Uterus (tissue), 4 donors: ENCODE results near the gene SOWAHA. TPM values are rescaled to one million over a fixed set of nuclear protein-coding genes. Genes with fewer than 3 reads are reported as not detected.

ENCODE experiments used
- DNase-seq, 2 donors: peaks; one replicate each; pipeline ENCODE4 v3.0.0-alpha.2; 2019 to 2020
- H3K27ac ChIP-seq, 2 donors: fragments of 200-600 bp; sonication (generic); 1 replicate in 1 of 2; 2 replicates in 1 of 2; pipeline ENCODE4 v1.5.1; 2016 to 2018
- H3K27me3 ChIP-seq, 2 donors: fragments of 200-600 bp; sonication (generic); one replicate each; pipeline ENCODE4 v1.5.1; 2018 to 2019; ENCODE audit warnings: control low read depth in 1 of 2
- H3K36me3 ChIP-seq, 2 donors: fragments of 200-600 bp; sonication (generic); one replicate each; pipeline ENCODE4 v1.5.1; 2019; ENCODE audit warnings: control low read depth in 1 of 2
- H3K4me1 ChIP-seq, 2 donors: fragments of 200-600 bp; sonication (generic); one replicate each; pipeline ENCODE4 v1.5.1; 2018 to 2019; ENCODE audit warnings: control low read depth in 1 of 2
- H3K4me3 ChIP-seq, 2 donors: fragments of 200-600 bp; sonication (generic); 1 replicate in 1 of 2; 2 replicates in 1 of 2; pipeline ENCODE4 v1.5.1; 2018 to 2019; ENCODE audit warnings: mild to moderate bottlenecking in 1 of 2
- H3K9me3 ChIP-seq, 2 donors: fragments of 200-600 bp; sonication (generic); one replicate each; pipeline ENCODE4 v1.5.1; 2019; ENCODE audit warnings: control low read depth in 1 of 2
- POLR2A ChIP-seq, 2 donors: fragments of 450-650 bp; IDR thresholded peaks; one replicate each; pipeline ENCODE4 v1.6.1; 2016; ENCODE audit warnings: antibody characterized with exemption in 2 of 2, mild to moderate bottlenecking in 1 of 2, moderate library complexity in 1 of 2
- intact Hi-C: fragments of 100-400 bp; cut with DNase I; formaldehyde crosslinking; loops from one replicate; pipeline ENCODE4 v1.15.1; 2023; ENCODE audit warnings: low total_unique reads
- total RNA-seq, 4 donors: library from RNA; depleted of rRNA in 3 of 4; stranded (reverse); fragments of >200 nt in 3 of 4; gene quantifications; one replicate each; pipeline versions ENCODE4 v1.1.0 to v1.2.4, GENCODE V29; 2014 to 2023
- TF ChIP-seq, protein P1 (sequence below), 4 experiments: fragments of 200-600 bp in 2 of 4; fragments of 450-650 bp in 2 of 4; sonication (generic) in 2 of 4; IDR thresholded peaks; one replicate each; pipeline ENCODE4 v1.5.1; 2016 to 2019; ENCODE audit warnings: antibody characterized with exemption in 4 of 4, mild to moderate bottlenecking in 2 of 4, moderate library complexity in 1 of 4
- donor health status: DM: yes; HTN: yes; CAD: no.

SOWAHA gene
- total RNA-seq, 4 donors from 2014 or later = under 0.01 to 0.14 (median 0.12) TPM; not detected in 1

DNA sequence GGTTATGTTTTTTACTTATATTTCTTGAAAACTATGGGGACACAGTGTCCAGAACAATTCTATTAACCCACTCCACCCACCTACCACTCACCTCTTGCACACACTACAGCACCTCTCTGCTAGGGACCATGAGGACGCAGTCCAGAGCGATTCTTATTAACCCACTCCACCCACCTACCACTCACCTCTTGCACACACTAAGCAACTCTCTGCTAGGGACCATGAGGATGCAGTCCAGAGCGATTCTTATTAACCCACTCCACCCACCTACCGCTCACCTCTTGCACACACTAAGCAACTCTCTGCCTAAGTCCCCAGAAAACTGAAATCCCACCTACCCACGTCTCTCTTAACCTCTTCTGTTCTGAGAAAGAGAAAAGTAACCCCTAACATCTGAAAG lies 19.5 kb downstream of the SOWAHA start:
- no peaks in the 10 kb centered on the region for H3K36me3 ChIP-seq
- no peak for DNase-seq
- no peak overlapping the region for H3K4me3 ChIP-seq
- H3K27me3 ChIP-seq = no peaks in the 10 kb centered on the region
- no peak overlapping the region for H3K27ac ChIP-seq
- TF ChIP-seq, protein P1, sequence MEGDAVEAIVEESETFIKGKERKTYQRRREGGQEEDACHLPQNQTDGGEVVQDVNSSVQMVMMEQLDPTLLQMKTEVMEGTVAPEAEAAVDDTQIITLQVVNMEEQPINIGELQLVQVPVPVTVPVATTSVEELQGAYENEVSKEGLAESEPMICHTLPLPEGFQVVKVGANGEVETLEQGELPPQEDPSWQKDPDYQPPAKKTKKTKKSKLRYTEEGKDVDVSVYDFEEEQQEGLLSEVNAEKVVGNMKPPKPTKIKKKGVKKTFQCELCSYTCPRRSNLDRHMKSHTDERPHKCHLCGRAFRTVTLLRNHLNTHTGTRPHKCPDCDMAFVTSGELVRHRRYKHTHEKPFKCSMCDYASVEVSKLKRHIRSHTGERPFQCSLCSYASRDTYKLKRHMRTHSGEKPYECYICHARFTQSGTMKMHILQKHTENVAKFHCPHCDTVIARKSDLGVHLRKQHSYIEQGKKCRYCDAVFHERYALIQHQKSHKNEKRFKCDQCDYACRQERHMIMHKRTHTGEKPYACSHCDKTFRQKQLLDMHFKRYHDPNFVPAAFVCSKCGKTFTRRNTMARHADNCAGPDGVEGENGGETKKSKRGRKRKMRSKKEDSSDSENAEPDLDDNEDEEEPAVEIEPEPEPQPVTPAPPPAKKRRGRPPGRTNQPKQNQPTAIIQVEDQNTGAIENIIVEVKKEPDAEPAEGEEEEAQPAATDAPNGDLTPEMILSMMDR (IDR thresholded peaks at IDR 0.05) = no peak
- TF ChIP-seq POLR2A (IDR thresholded peaks at IDR 0.05) = no peak
- intact Hi-C loops = no loop called here
- H3K4me1 ChIP-seq = no peaks in the 10 kb centered on the region
- H3K9me3 ChIP-seq = no peaks in the 10 kb centered on the region

GRCh38 chr5:132834057-132834456 lies 21.0 kb downstream of the SOWAHA start:
- DNase-seq = no peak
- H3K36me3 ChIP-seq = no peaks in the 10 kb centered on the region
- H3K4me1 ChIP-seq = no peaks in the 10 kb centered on the region
- no peaks in the 10 kb centered on the region for H3K9me3 ChIP-seq
- H3K27me3 ChIP-seq = no peaks in the 10 kb centered on the region
- H3K27ac ChIP-seq = no peak overlapping the region
- TF ChIP-seq, protein P1 (IDR thresholded peaks at IDR 0.05) = no peak
- no peak for TF ChIP-seq POLR2A (IDR thresholded peaks at IDR 0.05)
- intact Hi-C loops = no loop called here
- no peak overlapping the region for H3K4me3 ChIP-seq

GRCh38 chr5:132836852-132837251 lies 23.8 kb downstream of the SOWAHA start:
- intact Hi-C loops = no loop called here
- Histone ChIP-seq H3K4me3 (no peak overlapping the region), H3K27ac (no peak overlapping the region), H3K9me3 (no peaks in the 10 kb centered on the region), H3K4me1 (no peaks in the 10 kb centered on the region), H3K27me3 (no peaks in the 10 kb centered on the region), H3K36me3 (no peaks in the 10 kb centered on the region)
- TF ChIP-seq, protein P1 (IDR thresholded peaks at IDR 0.05) = no peak
- no peak for TF ChIP-seq POLR2A (IDR thresholded peaks at IDR 0.05)
- DNase-seq = no peak

DNA sequence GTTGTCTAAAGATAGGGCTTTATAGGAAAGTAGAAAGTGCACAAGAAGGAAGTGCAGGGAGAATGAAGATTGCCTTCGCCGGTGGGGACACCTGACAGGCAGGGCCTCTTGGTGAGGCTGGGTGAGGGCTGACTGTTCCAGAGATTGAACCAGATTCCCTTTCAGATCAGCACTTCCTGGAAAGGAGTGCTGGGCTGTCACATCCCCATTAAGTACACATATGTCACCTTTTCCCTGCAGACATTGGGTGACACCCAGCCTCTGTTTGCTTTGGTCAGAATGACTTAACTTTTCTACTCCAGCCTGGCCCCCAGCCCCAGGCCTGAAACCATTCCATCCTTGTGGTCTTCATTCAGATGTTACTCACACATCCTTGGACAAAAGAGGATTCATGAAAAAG lies 24.8 kb downstream of the SOWAHA start:
- Histone ChIP-seq H3K9me3 (no peaks in the 10 kb centered on the region), H3K36me3 (no peaks in the 10 kb centered on the region), H3K27me3 (no peaks in the 10 kb centered on the region), H3K4me1 (no peaks in the 10 kb centered on the region), H3K27ac (peak overlapping the region in 1 of 2 donors; percentile 97), H3K4me3 (no peak overlapping the region)
- no peak for TF ChIP-seq POLR2A (IDR thresholded peaks at IDR 0.05)
- TF ChIP-seq, protein P1 (IDR thresholded peaks at IDR 0.05) = no peak
- intact Hi-C loops = no loop called here
- DNase-seq = no peak

DNA sequence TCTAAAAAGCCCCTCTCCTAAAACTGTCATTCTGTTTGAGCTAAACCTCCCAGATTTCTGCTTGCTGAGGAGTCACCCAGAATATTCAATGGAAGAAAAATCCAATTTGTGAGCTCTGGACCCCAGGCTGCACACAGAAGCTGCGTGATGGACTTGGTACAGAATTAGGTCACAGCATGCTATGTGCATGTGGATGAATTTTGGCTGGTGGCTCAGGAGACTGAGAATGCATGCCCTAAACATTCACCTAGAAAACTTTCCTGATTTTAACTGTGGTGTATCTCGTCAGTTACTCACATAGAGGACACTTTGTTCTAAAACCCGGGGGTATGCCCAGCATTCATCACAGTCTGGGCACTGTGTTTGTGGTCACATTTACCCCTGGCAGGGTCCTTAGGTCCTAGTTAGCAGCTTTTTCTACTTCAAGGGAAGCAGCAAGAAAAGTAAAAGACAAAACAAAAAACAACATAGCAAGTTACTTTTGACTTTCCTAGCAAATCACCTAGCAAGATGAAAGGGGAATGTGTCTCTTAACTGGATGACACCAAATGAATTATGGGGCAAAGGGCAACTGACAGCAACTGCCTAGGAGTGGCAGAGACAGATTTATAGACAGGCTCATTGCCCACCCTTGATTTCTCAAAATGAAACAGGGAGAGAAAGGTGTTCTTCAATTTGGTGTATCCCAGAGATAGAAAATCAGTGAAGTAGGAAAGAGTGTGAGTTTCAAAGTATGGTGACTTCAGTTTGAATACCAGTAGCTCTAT lies 25.6 kb downstream of the SOWAHA start:
- H3K4me3 ChIP-seq = no peak overlapping the region
- no peak for DNase-seq
- H3K27ac ChIP-seq = peak overlapping the region; percentile 75 to 97
- intact Hi-C loops = no loop called here
- H3K9me3 ChIP-seq = no peaks in the 10 kb centered on the region
- no peaks in the 10 kb centered on the region for H3K4me1 ChIP-seq
- H3K36me3 ChIP-seq = no peaks in the 10 kb centered on the region
- H3K27me3 ChIP-seq = no peaks in the 10 kb centered on the region
- no peak for TF ChIP-seq POLR2A (IDR thresholded peaks at IDR 0.05)
- TF ChIP-seq, protein P1 (IDR thresholded peaks at IDR 0.05) = no peak
